ENCODE results near the gene ASB3.

ASB3 gene

DNA sequence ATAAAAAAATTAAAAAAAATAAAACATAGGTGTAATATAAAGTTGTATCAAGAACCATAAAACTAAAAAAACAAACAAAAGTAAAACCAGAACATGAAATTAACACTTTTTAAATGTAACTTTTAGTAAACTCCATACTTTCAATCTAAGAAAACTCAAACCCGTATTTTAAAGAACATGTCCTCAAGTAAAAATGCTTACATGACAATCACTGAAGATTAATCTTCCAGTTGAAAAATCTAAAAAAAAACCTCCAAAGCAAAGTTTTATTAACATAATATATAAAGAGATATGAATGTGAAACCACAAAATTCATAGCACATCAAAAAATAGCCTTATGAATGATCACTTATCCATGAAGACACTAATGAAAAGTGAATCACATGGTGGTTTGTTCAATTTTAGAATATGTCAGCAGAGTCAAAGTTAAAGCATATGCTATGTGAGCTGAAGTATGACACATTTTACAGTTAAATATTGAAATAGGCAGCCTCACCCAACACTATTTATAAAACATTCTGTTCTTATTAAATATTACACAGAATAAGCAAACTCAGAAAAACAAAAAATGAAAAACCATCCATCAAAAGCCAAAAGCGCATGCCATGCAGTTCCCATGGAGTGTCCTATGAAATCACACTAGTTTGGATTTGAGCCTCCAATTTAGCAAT, 42.2 kb downstream of the ASB3 start:
- Histone ChIP-seq H3K4me3 (ENCODE audit: low read depth, low read length) (no peak overlapping the region), H3K36me3 (ENCODE audit: control insufficient read depth in 2 of 2, insufficient read depth in 1 of 2, low read length in 2 of 2) (peaks cover 20 to 21% of the 10 kb centered on the region in 2 experiments; a peak in 2 of 3 replicates)

DNA sequence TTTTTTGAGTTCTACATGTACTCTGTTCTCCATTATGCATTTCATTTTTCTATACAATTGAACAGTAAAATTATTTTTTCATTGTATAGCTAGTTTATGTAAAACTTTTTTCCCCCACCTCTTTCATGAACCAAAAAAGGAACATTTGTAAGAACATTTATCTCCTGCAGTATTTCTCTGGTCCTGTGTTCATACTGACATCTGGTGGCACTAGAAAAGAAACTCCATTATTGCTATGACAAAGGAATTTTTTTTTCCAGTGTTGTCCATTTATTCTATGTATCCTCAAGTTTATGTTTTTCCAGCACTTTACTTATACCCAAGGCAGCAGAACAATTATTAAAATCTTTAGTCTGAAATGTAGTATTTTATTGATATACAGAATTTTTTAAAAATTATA, 46.6 kb downstream of the ASB3 start:
- CTCF ChIA-PET: interaction anchor here (0.6 to 1.6 kb wide), 5 partner anchors 11 to 322 kb away, joined by 3 to 9 read pairs (median 4); no protein-coding TSS in a partner anchor
- H3K36me3 ChIP-seq (ENCODE audit: control insufficient read depth in 2 of 2, insufficient read depth in 1 of 2, low read length in 2 of 2): peaks cover 8 to 16% of the 10 kb centered on the region in 2 experiments; a peak in 2 of 3 replicates
- H3K27ac ChIP-seq (ENCODE audit: extremely low read depth, low read depth, low read length): no peak overlapping the region
- H3K9me3 ChIP-seq (ENCODE audit: control insufficient read depth, insufficient read depth, low read depth, low read length): no peaks in the 10 kb centered on the region
- TF ChIP-seq GFI1B (tag by site-specific recombination; IDR thresholded peaks at IDR 0.05): no peak
- TF ChIP-seq ZNF654 (tag by site-specific recombination; IDR thresholded peaks at IDR 0.05; ENCODE audit: low read depth): peak; percentile 35
- H3K4me3 ChIP-seq (ENCODE audit: low read depth, low read length): no peak overlapping the region
- no peaks in the 10 kb centered on the region for H3K4me1 ChIP-seq (ENCODE audit: control insufficient read depth, insufficient read depth, low read length)
- POLR2A ChIA-PET: no interaction called here

More for the DNA sequence above, 42.2 kb downstream of the ASB3 start:
- no peak overlapping the region for H3K27ac ChIP-seq (ENCODE audit: extremely low read depth, low read depth, low read length)
- no peaks in the 10 kb centered on the region for H3K4me1 ChIP-seq (ENCODE audit: control insufficient read depth, insufficient read depth, low read length)
- ChIA-PET CTCF (interaction anchor here (0.6 to 1.2 kb wide), 2 partner anchors 325 to 691 kb away, joined by 3 to 5 read pairs; no protein-coding TSS in a partner anchor), POLR2A (interaction anchor here (1.1 kb wide), 1 partner anchor 23 kb away, joined by 3 read pairs; the partner anchor contains the start of gene CHAC2)
- no peaks in the 10 kb centered on the region for H3K9me3 ChIP-seq (ENCODE audit: control insufficient read depth, insufficient read depth, low read depth, low read length)
- TF ChIP-seq ZNF623 (tag by site-specific recombination; IDR thresholded peaks at IDR 0.05): no peak
- no peak for TF ChIP-seq ZBTB44 (tag by site-specific recombination; IDR thresholded peaks at IDR 0.05)
- no peak for TF ChIP-seq ZNF596 (tag by site-specific recombination; IDR thresholded peaks at IDR 0.05)
- TF ChIP-seq ZNF624 (tag by site-specific recombination; IDR thresholded peaks at IDR 0.05): no peak

DNA sequence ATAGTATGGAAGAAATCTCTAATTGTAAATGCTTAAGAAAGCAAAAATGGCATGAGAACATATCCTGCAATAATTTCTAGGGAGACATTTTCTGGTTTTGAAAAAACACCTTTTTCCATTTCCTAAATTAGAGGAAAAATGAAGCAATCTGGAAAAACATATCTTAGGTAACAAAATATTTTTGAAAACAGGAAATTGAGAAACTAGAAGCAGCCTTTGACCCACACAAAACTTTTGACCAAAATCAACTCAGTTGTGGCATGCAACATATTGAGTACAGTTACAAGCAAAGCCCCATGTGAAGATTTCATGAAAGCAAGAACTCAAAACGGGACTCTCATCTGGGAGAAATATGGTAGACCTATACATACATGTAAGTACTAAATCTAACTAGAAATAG, 47.7 kb downstream of the ASB3 start:
- H3K9me3 ChIP-seq (ENCODE audit: control insufficient read depth, insufficient read depth, low read depth, low read length): no peaks in the 10 kb centered on the region
- peaks cover 8 to 16% of the 10 kb centered on the region in 2 experiments; a peak in 2 of 3 replicates for H3K36me3 ChIP-seq (ENCODE audit: control insufficient read depth in 2 of 2, insufficient read depth in 1 of 2, low read length in 2 of 2)
- no peaks in the 10 kb centered on the region for H3K4me1 ChIP-seq (ENCODE audit: control insufficient read depth, insufficient read depth, low read length)
- CTCF ChIA-PET: interaction anchor here (0.7 to 1.6 kb wide), 3 partner anchors 264 to 317 kb away, joined by 3 to 9 read pairs (median 7); no protein-coding TSS in a partner anchor
- H3K4me3 ChIP-seq (ENCODE audit: low read depth, low read length): no peak overlapping the region
- TF ChIP-seq ZNF362 (tag by site-specific recombination; IDR thresholded peaks at IDR 0.05): no peak
- TF ChIP-seq, protein P1, sequence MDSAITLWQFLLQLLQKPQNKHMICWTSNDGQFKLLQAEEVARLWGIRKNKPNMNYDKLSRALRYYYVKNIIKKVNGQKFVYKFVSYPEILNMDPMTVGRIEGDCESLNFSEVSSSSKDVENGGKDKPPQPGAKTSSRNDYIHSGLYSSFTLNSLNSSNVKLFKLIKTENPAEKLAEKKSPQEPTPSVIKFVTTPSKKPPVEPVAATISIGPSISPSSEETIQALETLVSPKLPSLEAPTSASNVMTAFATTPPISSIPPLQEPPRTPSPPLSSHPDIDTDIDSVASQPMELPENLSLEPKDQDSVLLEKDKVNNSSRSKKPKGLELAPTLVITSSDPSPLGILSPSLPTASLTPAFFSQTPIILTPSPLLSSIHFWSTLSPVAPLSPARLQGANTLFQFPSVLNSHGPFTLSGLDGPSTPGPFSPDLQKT (IDR thresholded peaks at IDR 0.05; ENCODE audit: borderline replicate concordance, low read depth, low read length): no peak
- TF ChIP-seq ZNF274 (IDR thresholded peaks at IDR 0.05; ENCODE audit: low read length): no peak
- no peak for TF ChIP-seq ZNF274 (tag by site-specific recombination; IDR thresholded peaks at IDR 0.05; ENCODE audit: borderline replicate concordance)
- TF ChIP-seq ZNF404 (tag by site-specific recombination; IDR thresholded peaks at IDR 0.05): no peak
- TF ChIP-seq ZNF223 (tag by site-specific recombination; IDR thresholded peaks at IDR 0.05): no peak
- no peak for TF ChIP-seq ZNF175 (tag by site-specific recombination; IDR thresholded peaks at IDR 0.05)
- no peak for TF ChIP-seq ZBTB10 (tag by site-specific recombination; IDR thresholded peaks at IDR 0.05)
- H3K27ac ChIP-seq (ENCODE audit: extremely low read depth, low read depth, low read length): no peak overlapping the region
- POLR2A ChIA-PET: no interaction called here

Data from HEK293 (cell line).